Astrocyte (in vitro differentiated cells and primary cell): ENCODE results near the gene JMJD4. TPM values are rescaled to one million over a fixed set of nuclear protein-coding genes. Genes with fewer than 3 reads are reported as not detected.

Experiments
- DNase-seq: peaks from one replicate; pipeline ENCODE4 v3.0.0-alpha.2; 2010; ENCODE audit warnings: low read depth
- FAIRE-seq: peaks from 2 replicates; lab custom pipeline; 2011; peaks lifted over from hg19 to GRCh38; lab: Jason Lieb, UNC
- H2AFZ ChIP-seq: 2 replicates; pipeline ENCODE4 v1.6.0; 2012; ENCODE audit warnings: low read depth, low read length, inconsistent platforms
- H3K27ac ChIP-seq: 2 replicates; pipeline ENCODE4 v1.5.1; 2011; ENCODE audit warnings: low read depth, low read length, inconsistent platforms
- H3K27me3 ChIP-seq: 2 replicates; pipeline ENCODE4 v1.6.0; 2011; ENCODE audit warnings: low read length, inconsistent platforms; ENCODE audit not compliant: insufficient read depth
- H3K36me3 ChIP-seq: 2 replicates; pipeline ENCODE4 v1.5.1; 2011; ENCODE audit warnings: low read length, inconsistent platforms; ENCODE audit not compliant: insufficient read depth
- H3K4me1 ChIP-seq: 2 replicates; pipeline ENCODE4 v1.5.1; 2011; ENCODE audit warnings: low read length, inconsistent platforms; ENCODE audit not compliant: insufficient read depth
- H3K4me2 ChIP-seq: 2 replicates; pipeline ENCODE4 v1.6.0; 2012; ENCODE audit warnings: low read length, inconsistent platforms
- H3K4me3 ChIP-seq: 2 replicates; pipeline ENCODE4 v1.5.1; 2011; ENCODE audit warnings: low read depth, mild to moderate bottlenecking, low read length, inconsistent platforms; ENCODE audit not compliant: insufficient read depth
- H3K79me2 ChIP-seq: 2 replicates; pipeline ENCODE4 v1.6.0; 2012; ENCODE audit warnings: mild to moderate bottlenecking, low read length, inconsistent platforms; ENCODE audit not compliant: insufficient read depth
- H3K9ac ChIP-seq: 2 replicates; pipeline ENCODE4 v1.6.0; 2012; ENCODE audit warnings: mild to moderate bottlenecking, low read length, inconsistent platforms
- H3K9me3 ChIP-seq: 2 replicates; pipeline ENCODE4 v1.5.1; 2012; ENCODE audit warnings: low read depth, mild to moderate bottlenecking, low read length, inconsistent platforms; ENCODE audit not compliant: insufficient read depth
- H4K20me1 ChIP-seq: 2 replicates; pipeline ENCODE4 v1.6.0; 2012; ENCODE audit warnings: low read length, inconsistent platforms; ENCODE audit not compliant: insufficient read depth
- H3K27ac Mint-ChIP-seq: one replicate; pipeline ENCODE4 v1.8.0; 2021; ENCODE audit warnings: mild to moderate bottlenecking, mixed read lengths; ENCODE audit not compliant: unreplicated experiment
- H3K27me3 Mint-ChIP-seq: one replicate; pipeline ENCODE4 v1.8.0; 2021; ENCODE audit warnings: low read depth, mixed read lengths; ENCODE audit not compliant: unreplicated experiment
- H3K36me3 Mint-ChIP-seq: one replicate; pipeline ENCODE4 v1.8.0; 2021; ENCODE audit warnings: low read depth, mixed read lengths; ENCODE audit not compliant: unreplicated experiment
- H3K4me1 Mint-ChIP-seq: one replicate; pipeline ENCODE4 v1.8.0; 2021; ENCODE audit warnings: low read depth, mixed read lengths; ENCODE audit not compliant: unreplicated experiment
- H3K4me3 Mint-ChIP-seq: one replicate; pipeline ENCODE4 v1.8.0; 2021; ENCODE audit warnings: mild to moderate bottlenecking, moderate library complexity, mixed read lengths; ENCODE audit not compliant: unreplicated experiment
- H3K9me3 Mint-ChIP-seq: one replicate; pipeline ENCODE4 v1.8.0; 2021; ENCODE audit warnings: mild to moderate bottlenecking, mixed read lengths; ENCODE audit not compliant: unreplicated experiment
- EZH2 ChIP-seq: IDR thresholded peaks from 2 replicates; pipeline ENCODE4 v1.6.1; 2012; ENCODE audit warnings: mild to moderate bottlenecking, low read length, inconsistent platforms; ENCODE audit not compliant: insufficient read depth
- total RNA-seq: library from RNA; stranded (reverse); gene quantifications from 2 replicates; pipeline ENCODE4 v1.2.1, GENCODE V29; 2021
- TF ChIP-seq, protein P1 (sequence below): IDR thresholded peaks from 2 replicates; pipeline ENCODE4 v1.5.1; 2011; ENCODE audit warnings: low read depth, mild to moderate bottlenecking, inconsistent platforms, low read length, moderate library complexity; ENCODE audit not compliant: insufficient read depth

JMJD4 gene
- total RNA-seq, 1 donor from 2014 or later = 17.5 TPM

DNA sequence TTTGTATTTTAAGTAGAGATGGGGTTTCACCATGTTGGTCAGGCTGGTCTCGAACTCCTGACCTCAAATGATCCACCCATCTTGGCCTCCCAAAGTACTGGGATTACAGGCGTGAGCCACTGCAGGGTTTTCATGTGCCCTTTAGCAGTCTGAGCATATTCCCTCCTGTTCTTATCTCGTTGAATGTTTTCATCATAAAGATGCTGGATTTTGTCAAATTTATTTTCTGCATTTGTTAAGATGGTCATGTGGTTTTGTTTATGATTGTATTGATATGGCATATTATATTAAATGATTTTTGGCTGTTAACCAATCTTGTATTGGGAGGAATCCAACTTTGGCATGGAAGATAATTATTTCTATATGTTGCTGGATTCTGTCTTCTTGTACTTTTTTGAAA, 8.8 kb downstream of the JMJD4 start:
- Mint-ChIP-seq H3K4me1 (peaks cover 6% of the 10 kb centered on the region), H3K27ac (no peak overlapping the region), H3K9me3 (peaks cover 23% of the 10 kb centered on the region), H3K36me3 (peaks cover 3% of the 10 kb centered on the region), H3K27me3 (peaks cover 3% of the 10 kb centered on the region), H3K4me3 (no peak overlapping the region)
- H3K9me3 ChIP-seq = peaks cover 5% of the 10 kb centered on the region
- peaks cover 6% of the 10 kb centered on the region for H3K4me1 ChIP-seq
- no peaks in the 10 kb centered on the region for H3K36me3 ChIP-seq
- H3K27ac ChIP-seq = no peak overlapping the region
- TF ChIP-seq, protein P1, sequence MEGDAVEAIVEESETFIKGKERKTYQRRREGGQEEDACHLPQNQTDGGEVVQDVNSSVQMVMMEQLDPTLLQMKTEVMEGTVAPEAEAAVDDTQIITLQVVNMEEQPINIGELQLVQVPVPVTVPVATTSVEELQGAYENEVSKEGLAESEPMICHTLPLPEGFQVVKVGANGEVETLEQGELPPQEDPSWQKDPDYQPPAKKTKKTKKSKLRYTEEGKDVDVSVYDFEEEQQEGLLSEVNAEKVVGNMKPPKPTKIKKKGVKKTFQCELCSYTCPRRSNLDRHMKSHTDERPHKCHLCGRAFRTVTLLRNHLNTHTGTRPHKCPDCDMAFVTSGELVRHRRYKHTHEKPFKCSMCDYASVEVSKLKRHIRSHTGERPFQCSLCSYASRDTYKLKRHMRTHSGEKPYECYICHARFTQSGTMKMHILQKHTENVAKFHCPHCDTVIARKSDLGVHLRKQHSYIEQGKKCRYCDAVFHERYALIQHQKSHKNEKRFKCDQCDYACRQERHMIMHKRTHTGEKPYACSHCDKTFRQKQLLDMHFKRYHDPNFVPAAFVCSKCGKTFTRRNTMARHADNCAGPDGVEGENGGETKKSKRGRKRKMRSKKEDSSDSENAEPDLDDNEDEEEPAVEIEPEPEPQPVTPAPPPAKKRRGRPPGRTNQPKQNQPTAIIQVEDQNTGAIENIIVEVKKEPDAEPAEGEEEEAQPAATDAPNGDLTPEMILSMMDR = no peak
- no peak for TF ChIP-seq EZH2
- H3K27me3 ChIP-seq = no peaks in the 10 kb centered on the region
- H3K79me2 ChIP-seq = no peaks in the 10 kb centered on the region
- no peak for DNase-seq
- no peak for FAIRE-seq
- H3K4me3 ChIP-seq = no peak overlapping the region
- no peak overlapping the region for H3K9ac ChIP-seq
- H4K20me1 ChIP-seq = peaks cover 22% of the 10 kb centered on the region
- no peak overlapping the region for H3K4me2 ChIP-seq
- H2AFZ ChIP-seq = no peak overlapping the region

DNA sequence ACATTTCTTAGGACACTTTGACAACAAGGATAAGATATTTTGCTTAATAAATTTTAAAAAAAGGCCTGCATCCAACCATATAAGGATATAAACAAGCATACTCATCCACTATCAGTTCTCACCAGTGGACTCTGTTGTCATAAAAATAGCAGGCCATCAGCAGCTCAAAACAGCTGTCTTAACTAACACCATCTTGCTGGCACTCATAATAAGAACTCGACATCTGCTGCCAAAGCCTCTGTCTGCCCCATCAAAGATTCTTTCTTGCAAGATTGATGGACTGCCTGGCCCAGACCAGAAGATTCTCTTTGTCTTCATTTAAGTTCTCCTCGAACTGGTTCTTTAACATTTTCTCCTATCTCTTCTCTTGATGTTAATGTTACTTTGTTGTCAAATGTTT, 10.1 kb downstream of the JMJD4 start:
- peaks cover 10% of the 10 kb centered on the region for H4K20me1 ChIP-seq
- H3K27me3 Mint-ChIP-seq = peaks cover 3% of the 10 kb centered on the region
- no peak overlapping the region for H2AFZ ChIP-seq
- no peak for TF ChIP-seq EZH2
- TF ChIP-seq, protein P1 = no peak
- H3K27ac Mint-ChIP-seq = no peak overlapping the region
- no peak overlapping the region for H3K4me3 Mint-ChIP-seq
- no peak overlapping the region for H3K9ac ChIP-seq
- no peaks in the 10 kb centered on the region for H3K79me2 ChIP-seq
- no peak overlapping the region for H3K4me2 ChIP-seq
- H3K4me3 ChIP-seq = no peak overlapping the region
- H3K4me1 Mint-ChIP-seq = peaks cover 6% of the 10 kb centered on the region
- no peaks in the 10 kb centered on the region for H3K36me3 ChIP-seq
- H3K9me3 ChIP-seq = peaks cover 9% of the 10 kb centered on the region
- peaks cover 34% of the 10 kb centered on the region for H3K9me3 Mint-ChIP-seq
- no peak for DNase-seq
- no peak for FAIRE-seq
- no peaks in the 10 kb centered on the region for H3K27me3 ChIP-seq
- H3K27ac ChIP-seq = no peak overlapping the region
- peaks cover 6% of the 10 kb centered on the region for H3K4me1 ChIP-seq
- H3K36me3 Mint-ChIP-seq = peaks cover 3% of the 10 kb centered on the region

DNA sequence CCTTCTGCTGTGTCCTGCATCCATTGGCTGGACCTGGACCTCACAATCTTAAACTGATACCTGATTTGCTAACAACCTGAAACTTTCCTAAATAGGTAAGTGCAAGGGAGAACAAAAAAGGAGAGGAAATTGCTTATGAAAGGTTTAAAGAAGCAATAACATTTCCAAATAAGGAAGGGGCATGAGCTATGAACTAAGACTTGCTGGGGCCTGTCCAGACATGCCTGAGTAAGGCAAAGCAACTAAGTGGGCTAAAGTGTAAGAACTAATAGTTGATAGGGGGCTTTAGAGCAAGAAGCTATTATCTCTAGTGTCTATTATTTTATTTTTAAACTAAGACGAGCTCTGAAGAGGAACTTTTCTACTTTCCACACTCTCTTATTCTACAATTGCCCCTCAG, 11.6 kb downstream of the JMJD4 start:
- TF ChIP-seq, protein P1 = no peak
- no peak for TF ChIP-seq EZH2

More for the DNA sequence above, 11.6 kb downstream of the JMJD4 start:
- H3K36me3 Mint-ChIP-seq = peaks cover 3% of the 10 kb centered on the region
- Histone ChIP-seq H3K27ac (no peak overlapping the region), H3K9ac (no peak overlapping the region), H4K20me1 (no peaks in the 10 kb centered on the region), H2AFZ (no peak overlapping the region), H3K4me2 (no peak overlapping the region), H3K27me3 (no peaks in the 10 kb centered on the region), H3K4me1 (peaks cover 4% of the 10 kb centered on the region), H3K36me3 (no peaks in the 10 kb centered on the region), H3K4me3 (no peak overlapping the region), H3K79me2 (no peaks in the 10 kb centered on the region), H3K9me3 (peaks cover 12% of the 10 kb centered on the region)
- no peak for DNase-seq
- no peak overlapping the region for H3K4me3 Mint-ChIP-seq
- no peak for FAIRE-seq
- H3K4me1 Mint-ChIP-seq = peaks cover 6% of the 10 kb centered on the region
- H3K9me3 Mint-ChIP-seq = peaks cover 45% of the 10 kb centered on the region
- peaks cover 3% of the 10 kb centered on the region for H3K27me3 Mint-ChIP-seq
- H3K27ac Mint-ChIP-seq = peak overlapping the region; percentile 55
